Tibial artery (tissue), 4 donors: Measurements from ENCODE around the gene TPRG1L.
"Not testable (repeated sequence)": the region's sequence is repeated elsewhere in the genome, so short reads cannot be mapped to it uniquely, and the experiment has no call there.

Experiments used
- DNase-seq, 2 donors: peaks; one replicate each; pipeline ENCODE4 v3.0.0-alpha.2; 2019
- H3K27ac ChIP-seq, 2 donors: fragments of 200-600 bp; sonication (generic) in 1 of 2; 1 replicate in 1 of 2; 2 replicates in 1 of 2; pipeline ENCODE4 v1.5.1; 2018 to 2019; ENCODE audit warnings: mild to moderate bottlenecking in 1 of 2
- H3K27me3 ChIP-seq, 2 donors: fragments of 200-600 bp; sonication (generic) in 1 of 2; one replicate each; pipeline versions ENCODE4 v1.5.1 to v1.6.0; 2016 to 2019
- H3K36me3 ChIP-seq, 3 donors: fragments of 200-600 bp; sonication (generic) in 2 of 3; one replicate each; pipeline ENCODE4 v1.5.1; 2016 to 2019; ENCODE audit warnings: mild to moderate bottlenecking in 2 of 3
- H3K4me1 ChIP-seq, 4 donors: fragments of 200-600 bp; sonication (generic) in 2 of 4; 1 replicate in 3 of 4; 2 replicates in 1 of 4; pipeline ENCODE4 v1.5.1; 2016 to 2019
- H3K4me3 ChIP-seq, 2 donors: fragments of 200-600 bp; sonication (generic) in 1 of 2; 1 replicate in 1 of 2; 2 replicates in 1 of 2; pipeline ENCODE4 v1.5.1; 2018 to 2019; ENCODE audit warnings: mild to moderate bottlenecking in 2 of 2
- H3K9me3 ChIP-seq, 3 donors: fragments of 200-600 bp; sonication (generic) in 1 of 3; one replicate each; pipeline ENCODE4 v1.5.1; 2016 to 2019
- intact Hi-C: fragments of 100-400 bp; cut with DNase I; formaldehyde crosslinking; loops from one replicate; pipeline ENCODE4 v1.15.0; 2023; ENCODE audit warnings: low total_unique reads
- TF ChIP-seq, protein P1 (sequence below), 2 experiments: fragments of 200-600 bp in 1 of 2; fragments of 450-650 bp in 1 of 2; IDR thresholded peaks; one replicate each; pipeline ENCODE4 v1.5.1; 2017 to 2019; ENCODE audit warnings: antibody characterized with exemption in 2 of 2, mild to moderate bottlenecking in 1 of 2, moderate library complexity in 1 of 2

TPRG1L gene

GRCh38 chr1:3584915-3585314, 39.9 kb upstream of the TPRG1L start:
- no peak overlapping the region for H3K27ac ChIP-seq
- no peaks in the 10 kb centered on the region for H3K36me3 ChIP-seq
- no peaks in the 10 kb centered on the region for H3K9me3 ChIP-seq
- intact Hi-C loops, result no loop called here
- H3K4me3 ChIP-seq, result no peak overlapping the region
- peaks cover 0 to 24% of the 10 kb centered on the region in 2 donors for H3K27me3 ChIP-seq
- no peak for DNase-seq
- H3K4me1 ChIP-seq, result no peaks in the 10 kb centered on the region
- TF ChIP-seq, protein P1, sequence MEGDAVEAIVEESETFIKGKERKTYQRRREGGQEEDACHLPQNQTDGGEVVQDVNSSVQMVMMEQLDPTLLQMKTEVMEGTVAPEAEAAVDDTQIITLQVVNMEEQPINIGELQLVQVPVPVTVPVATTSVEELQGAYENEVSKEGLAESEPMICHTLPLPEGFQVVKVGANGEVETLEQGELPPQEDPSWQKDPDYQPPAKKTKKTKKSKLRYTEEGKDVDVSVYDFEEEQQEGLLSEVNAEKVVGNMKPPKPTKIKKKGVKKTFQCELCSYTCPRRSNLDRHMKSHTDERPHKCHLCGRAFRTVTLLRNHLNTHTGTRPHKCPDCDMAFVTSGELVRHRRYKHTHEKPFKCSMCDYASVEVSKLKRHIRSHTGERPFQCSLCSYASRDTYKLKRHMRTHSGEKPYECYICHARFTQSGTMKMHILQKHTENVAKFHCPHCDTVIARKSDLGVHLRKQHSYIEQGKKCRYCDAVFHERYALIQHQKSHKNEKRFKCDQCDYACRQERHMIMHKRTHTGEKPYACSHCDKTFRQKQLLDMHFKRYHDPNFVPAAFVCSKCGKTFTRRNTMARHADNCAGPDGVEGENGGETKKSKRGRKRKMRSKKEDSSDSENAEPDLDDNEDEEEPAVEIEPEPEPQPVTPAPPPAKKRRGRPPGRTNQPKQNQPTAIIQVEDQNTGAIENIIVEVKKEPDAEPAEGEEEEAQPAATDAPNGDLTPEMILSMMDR (IDR thresholded peaks at IDR 0.05), result no peak

DNA sequence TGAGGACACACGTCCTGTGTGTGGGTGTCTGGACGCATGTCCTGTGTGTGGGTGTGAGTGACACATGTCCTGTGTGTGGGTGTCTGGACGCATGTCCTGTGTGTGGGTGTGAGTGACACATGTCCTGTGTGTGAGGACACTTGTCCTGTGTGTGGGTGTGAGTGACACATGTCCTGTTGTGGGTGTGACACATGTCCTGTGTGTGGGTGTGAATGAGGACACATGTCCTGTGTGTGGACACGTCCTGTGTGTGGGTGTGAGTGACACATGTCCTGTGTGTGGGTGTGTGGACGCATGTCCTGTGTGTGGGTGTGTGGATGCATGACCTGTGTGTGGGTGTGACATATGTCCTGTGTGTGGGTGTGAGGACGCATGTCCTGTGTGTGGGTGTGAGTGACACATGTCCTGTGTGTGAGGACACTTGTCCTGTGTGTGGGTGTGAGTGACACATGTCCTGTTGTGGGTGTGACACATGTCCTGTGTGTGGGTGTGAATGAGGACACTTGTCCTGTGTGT, 39.4 kb upstream of the TPRG1L start:
- intact Hi-C loops, H3K9me3 ChIP-seq, H3K4me3 ChIP-seq, DNase-seq, H3K36me3 ChIP-seq, H3K27ac ChIP-seq, H3K4me1 ChIP-seq: not testable (repeated sequence)
- H3K27me3 ChIP-seq, result peaks cover 0 to 21% of the 10 kb centered on the region in 2 donors

DNA sequence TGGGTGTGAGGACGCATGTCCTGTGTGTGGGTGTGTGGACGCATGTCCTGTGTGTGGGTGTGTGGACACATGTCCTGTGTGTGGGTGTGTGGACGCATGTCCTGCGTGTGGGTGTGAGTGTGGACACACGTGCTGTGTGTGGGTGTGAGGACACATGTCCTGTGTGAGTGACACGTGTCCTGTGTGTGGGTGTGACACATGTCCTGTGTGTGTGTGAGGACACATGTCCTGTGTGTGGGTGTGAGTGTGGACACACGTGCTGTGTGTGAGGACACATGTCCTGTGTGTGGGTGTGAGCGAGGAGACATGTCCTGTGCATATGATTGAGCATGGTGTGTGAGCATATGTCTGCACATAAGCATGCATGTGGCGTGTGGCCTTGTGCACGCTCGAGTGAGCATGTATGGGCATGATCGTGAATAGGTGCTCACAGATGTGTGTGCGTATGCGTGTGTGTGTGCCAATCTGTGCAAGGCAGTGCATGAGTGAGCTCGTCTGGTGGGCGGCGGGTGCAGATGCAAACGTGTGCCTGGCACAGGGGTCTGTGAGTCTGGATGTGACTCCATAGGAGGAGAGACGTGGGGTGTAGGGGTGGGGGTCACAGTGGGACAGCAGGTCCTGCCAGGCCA, 38.8 kb upstream of the TPRG1L start:
- no peak for DNase-seq
- Histone ChIP-seq H3K9me3 (no peaks in the 10 kb centered on the region), H3K36me3 (no peaks in the 10 kb centered on the region), H3K27ac (no peak overlapping the region), H3K27me3 (peaks cover 0 to 15% of the 10 kb centered on the region in 2 donors), H3K4me1 (no peaks in the 10 kb centered on the region), H3K4me3 (no peak overlapping the region)
- intact Hi-C loops, result no loop called here
- TF ChIP-seq, protein P1 (IDR thresholded peaks at IDR 0.05), result no peak

DNA sequence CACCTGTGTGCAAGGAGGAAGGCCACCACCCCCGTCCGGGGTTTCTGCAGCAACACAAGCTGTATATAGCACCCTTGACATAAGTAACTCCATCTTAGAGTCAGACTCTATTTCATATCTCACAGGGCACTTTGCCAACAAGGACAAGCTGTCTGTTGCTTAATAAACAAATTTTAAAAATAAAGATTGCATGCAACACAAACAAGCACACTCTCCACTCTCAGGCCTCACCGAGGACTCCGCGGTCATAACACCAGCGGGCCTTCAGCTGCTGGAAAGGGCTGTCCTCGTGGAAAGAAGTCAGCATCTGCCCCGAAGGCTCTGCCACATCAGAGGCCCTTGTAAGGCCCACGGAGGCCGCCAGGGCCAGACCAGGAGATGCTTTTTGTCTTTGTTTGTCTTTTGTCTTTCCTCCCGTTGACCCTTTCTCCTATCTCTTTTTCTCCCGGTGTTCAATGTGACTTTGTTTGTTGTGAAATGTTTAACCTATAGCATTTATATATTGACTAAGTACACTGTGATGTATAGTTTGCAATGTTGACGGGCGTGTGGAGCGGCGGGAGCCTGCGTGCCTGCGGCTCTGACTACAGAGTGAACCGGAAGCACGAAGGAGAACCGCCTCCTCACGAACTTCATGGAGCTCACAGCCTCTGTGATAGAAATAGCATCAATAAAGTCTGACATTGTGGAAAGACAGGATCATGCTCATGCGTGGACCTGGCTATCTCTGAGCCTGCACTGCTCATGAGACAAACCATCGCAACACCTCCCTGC, 37.6 kb upstream of the TPRG1L start:
- Histone ChIP-seq H3K4me1 (no peaks in the 10 kb centered on the region), H3K27ac (no peak overlapping the region), H3K9me3 (no peaks in the 10 kb centered on the region), H3K36me3 (no peaks in the 10 kb centered on the region), H3K4me3 (no peak overlapping the region), H3K27me3 (peaks cover 0 to 5% of the 10 kb centered on the region in 2 donors)
- DNase-seq, result no peak
- TF ChIP-seq, protein P1 (IDR thresholded peaks at IDR 0.05), result no peak
- intact Hi-C loops, result no loop called here

DNA sequence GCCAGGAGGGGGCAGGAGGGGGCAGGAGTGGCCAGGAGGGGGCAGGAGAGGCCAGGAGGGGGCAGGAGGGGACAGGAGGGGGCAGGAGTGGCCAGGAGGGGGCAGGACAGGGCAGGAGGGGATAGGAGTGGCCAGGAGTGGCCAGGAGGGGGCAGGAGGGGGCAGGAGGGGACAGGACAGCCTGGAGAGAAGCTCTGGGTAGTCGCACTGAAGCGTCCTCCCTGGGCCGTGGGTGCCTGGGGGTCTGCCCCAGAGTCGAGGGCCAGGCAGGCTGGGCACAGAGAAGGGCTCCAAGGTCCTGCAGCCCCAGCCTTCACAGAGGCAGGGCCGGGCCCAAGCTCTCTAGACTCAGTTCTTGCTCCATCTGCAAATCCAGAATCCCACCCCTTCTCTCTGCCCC, 36.4 kb upstream of the TPRG1L start:
- no peaks in the 10 kb centered on the region for H3K4me1 ChIP-seq

More for the DNA sequence above, 36.4 kb upstream of the TPRG1L start:
- no peak for DNase-seq
- no peaks in the 10 kb centered on the region for H3K36me3 ChIP-seq
- no peaks in the 10 kb centered on the region for H3K9me3 ChIP-seq
- H3K27ac ChIP-seq, result no peak overlapping the region
- intact Hi-C loops, result no loop called here
- peaks cover 0 to 6% of the 10 kb centered on the region in 2 donors for H3K27me3 ChIP-seq
- H3K4me3 ChIP-seq, result no peak overlapping the region
- TF ChIP-seq, protein P1 (IDR thresholded peaks at IDR 0.05), result no peak
